Right atrium auricular region (tissue), 2 donors: ENCODE results near the gene GFOD1. TPM values are rescaled to one million over a fixed set of nuclear protein-coding genes. Genes with fewer than 3 reads are reported as not detected.

Source experiments
- DNase-seq: peaks from one replicate; pipeline ENCODE4 v3.0.0-alpha.2; 2019; ENCODE audit warnings: low spot score
- H3K27ac ChIP-seq, 2 donors: fragments of 200-600 bp; sonication (generic); 1 replicate in 1 of 2; 2 replicates in 1 of 2; pipeline ENCODE4 v1.5.1; 2016 to 2019
- H3K27me3 ChIP-seq, 2 donors: fragments of 200-600 bp; sonication (generic); one replicate each; pipeline versions ENCODE4 v1.5.1 to v1.6.0; 2017 to 2019
- H3K36me3 ChIP-seq: fragments of 200-600 bp; sonication (generic); one replicate; pipeline ENCODE4 v1.5.1; 2016
- H3K4me1 ChIP-seq, 2 donors: fragments of 200-600 bp; sonication (generic); one replicate each; pipeline versions ENCODE4 v1.5.1 to v1.6.0; 2017 to 2019
- H3K4me3 ChIP-seq, 2 donors: fragments of 200-600 bp; sonication (generic); 1 replicate in 1 of 2; 2 replicates in 1 of 2; pipeline ENCODE4 v1.5.1; 2017 to 2019; ENCODE audit warnings: mild to moderate bottlenecking in 1 of 2, moderate library complexity in 1 of 2
- H3K9me3 ChIP-seq, 2 donors: fragments of 200-600 bp; sonication (generic); one replicate each; pipeline ENCODE4 v1.5.1; 2019
- CTCF ChIP-seq, 2 donors: fragments of 200-600 bp; sonication (generic); IDR thresholded peaks; one replicate each; pipeline ENCODE4 v1.5.1; 2019; ENCODE audit warnings: antibody characterized with exemption in 2 of 2
- total RNA-seq, 2 donors: library from RNA; depleted of rRNA; stranded (reverse); fragments of >200 nt; gene quantifications; one replicate each; pipeline ENCODE4 v1.1.0, GENCODE V29; 2016

Gene GFOD1
- total RNA-seq, 2 donors from 2014 or later = 66.2 to 96.3 TPM

GRCh38 chr6:13339863-13340630, 147.4 kb downstream of the GFOD1 start:
- Histone ChIP-seq H3K27ac (no peak overlapping the region), H3K4me3 (no peak overlapping the region), H3K36me3 (no peaks in the 10 kb centered on the region), H3K4me1 (peaks cover 0 to 8% of the 10 kb centered on the region in 2 donors), H3K9me3 (no peaks in the 10 kb centered on the region), H3K27me3 (no peaks in the 10 kb centered on the region)
- DNase-seq = no peak
- TF ChIP-seq CTCF (IDR thresholded peaks at IDR 0.05) = no peak

- Histone ChIP-seq H3K27me3 (no peaks in the 10 kb centered on the region), H3K36me3 (no peaks in the 10 kb centered on the region), H3K27ac (no peak overlapping the region), H3K4me3 (no peak overlapping the region), H3K4me1 (peaks cover 0 to 8% of the 10 kb centered on the region in 2 donors), H3K9me3 (no peaks in the 10 kb centered on the region)
- no peak for DNase-seq
- no peak for TF ChIP-seq CTCF (IDR thresholded peaks at IDR 0.05)
Measured at GRCh38 chr6:13338038-13338437, 149.4 kb downstream of the GFOD1 start.

GRCh38 chr6:13336553-13336952, 150.8 kb downstream of the GFOD1 start:
- no peak overlapping the region for H3K27ac ChIP-seq

GRCh38 chr6:13334953-13335352, 152.4 kb downstream of the GFOD1 start:
- no peaks in the 10 kb centered on the region for H3K9me3 ChIP-seq

More at GRCh38 chr6:13336553-13336952, 150.8 kb downstream of the GFOD1 start:
- Histone ChIP-seq H3K36me3 (no peaks in the 10 kb centered on the region), H3K9me3 (no peaks in the 10 kb centered on the region), H3K4me1 (peaks cover 0 to 8% of the 10 kb centered on the region in 2 donors), H3K4me3 (no peak overlapping the region), H3K27me3 (no peaks in the 10 kb centered on the region)
- no peak for DNase-seq
- peak; percentile 94 to 95 for TF ChIP-seq CTCF (IDR thresholded peaks at IDR 0.05)

GRCh38 chr6:13332349-13332706, 155.1 kb downstream of the GFOD1 start:
- H3K4me3 ChIP-seq = no peak overlapping the region
- H3K9me3 ChIP-seq = no peaks in the 10 kb centered on the region
- peaks cover 0 to 22% of the 10 kb centered on the region in 2 donors for H3K4me1 ChIP-seq
- DNase-seq = no peak
- H3K27ac ChIP-seq = peak overlapping the region in 1 of 2 donors; percentile 89
- TF ChIP-seq CTCF (IDR thresholded peaks at IDR 0.05) = no peak
- no peaks in the 10 kb centered on the region for H3K36me3 ChIP-seq
- H3K27me3 ChIP-seq = no peaks in the 10 kb centered on the region

More at GRCh38 chr6:13334953-13335352, 152.4 kb downstream of the GFOD1 start:
- Histone ChIP-seq H3K27me3 (no peaks in the 10 kb centered on the region), H3K4me3 (no peak overlapping the region), H3K27ac (peak overlapping the region; percentile 46 to 51), H3K36me3 (no peaks in the 10 kb centered on the region), H3K4me1 (peaks cover 0 to 8% of the 10 kb centered on the region in 2 donors)
- no peak for TF ChIP-seq CTCF (IDR thresholded peaks at IDR 0.05)
- no peak for DNase-seq
